H9 (cell line): ENCODE data around the gene TSEN15. TPM values are rescaled to one million over a fixed set of nuclear protein-coding genes. Genes with fewer than 3 reads are reported as not detected.

Experiments
- DNase-seq: peaks from one replicate; pipeline ENCODE4 v3.0.0-alpha.2; 2017
- H2AFZ ChIP-seq: one replicate; pipeline ENCODE4 v1.6.1; 2013; ENCODE audit warnings: mild to moderate bottlenecking, low read length, control low read depth, moderate library complexity
- H2AK5ac ChIP-seq: 2 replicates; pipeline ENCODE4 v1.6.1; 2013; ENCODE audit warnings: low read length, control low read depth, mixed read lengths; ENCODE audit not compliant: insufficient read length
- H2BK120ac ChIP-seq: one replicate; pipeline ENCODE4 v1.6.1; 2013; ENCODE audit warnings: low read depth, mild to moderate bottlenecking, low read length, control low read depth, inconsistent platforms; ENCODE audit not compliant: poor library complexity, severe bottlenecking
- H2BK12ac ChIP-seq: 2 replicates; pipeline ENCODE4 v1.6.1; 2013; ENCODE audit warnings: low read length, control low read depth, mixed read lengths, low read depth; ENCODE audit not compliant: insufficient read length
- H2BK15ac ChIP-seq: 2 replicates; pipeline ENCODE4 v1.6.1; 2013; ENCODE audit warnings: low read depth, low read length, control low read depth
- H2BK20ac ChIP-seq: one replicate; pipeline ENCODE4 v1.6.1; 2013; ENCODE audit warnings: low read depth, mild to moderate bottlenecking, low read length, control low read depth, inconsistent platforms; ENCODE audit not compliant: poor library complexity, severe bottlenecking
- H2BK5ac ChIP-seq: 2 replicates; pipeline ENCODE4 v1.6.1; 2013; ENCODE audit warnings: low read length, control low read depth, mixed read lengths; ENCODE audit not compliant: insufficient read length
- H3K14ac ChIP-seq: 2 replicates; pipeline ENCODE4 v1.6.1; 2013; ENCODE audit warnings: low read length, control low read depth; ENCODE audit not compliant: insufficient read depth
- H3K18ac ChIP-seq: 2 replicates; pipeline ENCODE4 v1.6.1; 2013; ENCODE audit warnings: low read depth, mild to moderate bottlenecking, mixed read lengths, low read length, control low read depth; ENCODE audit not compliant: insufficient read length
- H3K23ac ChIP-seq: 2 replicates; pipeline ENCODE4 v1.6.1; 2013; ENCODE audit warnings: low read length, control low read depth, mixed read lengths, low read depth; ENCODE audit not compliant: insufficient read length
- H3K23me2 ChIP-seq: 2 replicates; pipeline ENCODE4 v1.6.1; 2013; ENCODE audit warnings: low read depth, mild to moderate bottlenecking, mixed read lengths, low read length, control low read depth; ENCODE audit not compliant: insufficient read length, poor library complexity, severe bottlenecking
- H3K27ac ChIP-seq: 2 replicates; pipeline ENCODE4 v1.5.1; 2013; ENCODE audit warnings: low read length, control low read depth, mixed read lengths, low read depth; ENCODE audit not compliant: insufficient read length
- H3K27me3 ChIP-seq: 2 replicates; pipeline ENCODE4 v1.6.1; 2013; ENCODE audit warnings: low read length, control low read depth, inconsistent platforms; ENCODE audit not compliant: insufficient read depth
- H3K4ac ChIP-seq: 2 replicates; pipeline ENCODE4 v1.6.1; 2013; ENCODE audit warnings: low read depth, mild to moderate bottlenecking, control low read depth, inconsistent platforms, low read length, moderate library complexity
- H3K4me1 ChIP-seq: 2 replicates; pipeline ENCODE4 v1.6.1; 2013; ENCODE audit warnings: low read length, control low read depth, inconsistent platforms; ENCODE audit not compliant: insufficient read depth
- H3K4me2 ChIP-seq: 2 replicates; pipeline ENCODE4 v1.6.1; 2013; ENCODE audit warnings: low read length, control low read depth, mixed read lengths; ENCODE audit not compliant: insufficient read length, insufficient read depth
- H3K56ac ChIP-seq: 2 replicates; pipeline ENCODE4 v1.6.1; 2013; ENCODE audit warnings: low read depth, mild to moderate bottlenecking, mixed read lengths, low read length, control low read depth; ENCODE audit not compliant: insufficient read length
- H3K79me1 ChIP-seq: 2 replicates; pipeline ENCODE4 v1.6.1; 2013; ENCODE audit warnings: low read depth, mild to moderate bottlenecking, moderate library complexity, low read length, control low read depth, inconsistent platforms; ENCODE audit not compliant: insufficient read depth, poor library complexity, severe bottlenecking
- H3K79me2 ChIP-seq: 2 replicates; pipeline ENCODE4 v1.6.1; 2013; ENCODE audit warnings: low read length, control low read depth, inconsistent platforms; ENCODE audit not compliant: insufficient read depth
- H3K9ac ChIP-seq: 2 replicates; pipeline ENCODE4 v1.6.1; 2013; ENCODE audit warnings: low read length, control low read depth, mixed read lengths; ENCODE audit not compliant: insufficient read length; ENCODE audit errors: extremely low read depth
- H3K9me3 ChIP-seq: one replicate; pipeline ENCODE4 v1.6.1; 2013; ENCODE audit warnings: low read depth, low read length, inconsistent platforms; ENCODE audit not compliant: control insufficient read depth
- H3T11ph ChIP-seq: one replicate; pipeline ENCODE4 v1.6.1; 2013; ENCODE audit warnings: mild to moderate bottlenecking, low read length, control low read depth, inconsistent platforms
- H4K20me1 ChIP-seq: one replicate; pipeline ENCODE4 v1.6.1; 2013; ENCODE audit not compliant: control insufficient read depth, insufficient read length, insufficient read depth
- H4K5ac ChIP-seq: 2 replicates; pipeline ENCODE4 v1.6.1; 2013; ENCODE audit warnings: low read depth, mild to moderate bottlenecking, mixed read lengths, low read length, control low read depth; ENCODE audit not compliant: insufficient read length
- H4K8ac ChIP-seq: replicated peaks from 2 replicates; pipeline ENCODE4 v1.6.1; 2013; ENCODE audit warnings: low read length, control low read depth, mixed read lengths, low read depth; ENCODE audit not compliant: insufficient read length
- H4K91ac ChIP-seq: 2 replicates; pipeline ENCODE4 v1.6.1; 2013; ENCODE audit warnings: low read depth, mild to moderate bottlenecking, moderate library complexity, mixed read lengths, low read length, control low read depth; ENCODE audit not compliant: insufficient read length
- H3K27ac Mint-ChIP-seq, 3 experiments: 2 replicates in 2 of 3; 3 replicates in 1 of 3; pipeline ENCODE4 v1.8.0; 2020 to 2021; ENCODE audit warnings: mixed read lengths in 3 of 3, mild to moderate bottlenecking in 1 of 3, moderate library complexity in 1 of 3
- H3K27me3 Mint-ChIP-seq: 2 replicates; pipeline ENCODE4 v1.8.0; 2021; ENCODE audit warnings: low read depth, mild to moderate bottlenecking, moderate library complexity, mixed read lengths
- H3K36me3 Mint-ChIP-seq, 3 experiments: 2 replicates in 2 of 3; 3 replicates in 1 of 3; pipeline ENCODE4 v1.8.0; 2020 to 2021; ENCODE audit warnings: low read depth in 3 of 3, mixed read lengths in 3 of 3; ENCODE audit not compliant: insufficient read depth in 1 of 3
- H3K4me1 Mint-ChIP-seq, 2 experiments: 2 replicates each; pipeline ENCODE4 v1.8.0; 2020; ENCODE audit warnings: mixed read lengths in 2 of 2
- H3K4me3 Mint-ChIP-seq, 2 experiments: 2 replicates in 1 of 2; 3 replicates in 1 of 2; pipeline ENCODE4 v1.8.0; 2020 to 2021; ENCODE audit warnings: mild to moderate bottlenecking in 2 of 2, mixed read lengths in 2 of 2, moderate library complexity in 1 of 2
- H3K9me3 Mint-ChIP-seq, 2 experiments: 2 replicates in 1 of 2; 3 replicates in 1 of 2; pipeline ENCODE4 v1.8.0; 2020; ENCODE audit warnings: mild to moderate bottlenecking in 2 of 2, mixed read lengths in 2 of 2, moderate library complexity in 1 of 2
- total RNA-seq: library from RNA; stranded (reverse); gene quantifications from 2 replicates; pipeline ENCODE4 v1.2.1, GENCODE V29; 2021
- TF ChIP-seq, protein P1 (sequence below): fragments of 200-600 bp; sonication (generic); conservative IDR thresholded peaks from 3 replicates; pipeline ENCODE4 v1.8.0; 2021; ENCODE audit warnings: antibody characterized with exemption, mild to moderate bottlenecking

Gene TSEN15
- total RNA-seq, 1 experiment from 2014 or later = 21.9 TPM

- Histone ChIP-seq H3K23ac (no peak overlapping the region), H3K18ac (no peak overlapping the region), H3K56ac (no peak overlapping the region), H3K4me1 (no peaks in the 10 kb centered on the region), H3K79me1 (no peaks in the 10 kb centered on the region), H2BK5ac (no peak overlapping the region), H2BK20ac (no peak overlapping the region), H3K4me2 (no peak overlapping the region), H3K23me2 (no peaks in the 10 kb centered on the region), H3K9ac (no peak overlapping the region), H2BK12ac (no peak overlapping the region), H3K14ac (no peak overlapping the region), H4K5ac (no peak overlapping the region), H4K8ac (no peak overlapping the region), H3K4ac (no peak overlapping the region), H4K91ac (no peak overlapping the region), H4K20me1 (no peaks in the 10 kb centered on the region), H3K79me2 (no peaks in the 10 kb centered on the region), H2AFZ (no peak overlapping the region), H3K27ac (no peak overlapping the region), H2BK120ac (no peak overlapping the region), H3T11ph (no peak overlapping the region), H2AK5ac (no peak overlapping the region), H3K9me3 (no peaks in the 10 kb centered on the region), H3K27me3 (no peaks in the 10 kb centered on the region), H2BK15ac (no peak overlapping the region)
- Mint-ChIP-seq H3K4me3 (no peak overlapping the region), H3K27ac (no peak overlapping the region), H3K27me3 (peaks cover 14% of the 10 kb centered on the region), H3K9me3 (peaks cover 0 to 5% of the 10 kb centered on the region in 2 experiments; a peak in 3 of 5 replicates), H3K4me1 (peaks cover 8% of the 10 kb centered on the region in 2 experiments), H3K36me3 (peaks cover 3 to 8% (median 4%) of the 10 kb centered on the region in 3 experiments; a peak in 2 of 7 replicates)
- TF ChIP-seq, protein P1, sequence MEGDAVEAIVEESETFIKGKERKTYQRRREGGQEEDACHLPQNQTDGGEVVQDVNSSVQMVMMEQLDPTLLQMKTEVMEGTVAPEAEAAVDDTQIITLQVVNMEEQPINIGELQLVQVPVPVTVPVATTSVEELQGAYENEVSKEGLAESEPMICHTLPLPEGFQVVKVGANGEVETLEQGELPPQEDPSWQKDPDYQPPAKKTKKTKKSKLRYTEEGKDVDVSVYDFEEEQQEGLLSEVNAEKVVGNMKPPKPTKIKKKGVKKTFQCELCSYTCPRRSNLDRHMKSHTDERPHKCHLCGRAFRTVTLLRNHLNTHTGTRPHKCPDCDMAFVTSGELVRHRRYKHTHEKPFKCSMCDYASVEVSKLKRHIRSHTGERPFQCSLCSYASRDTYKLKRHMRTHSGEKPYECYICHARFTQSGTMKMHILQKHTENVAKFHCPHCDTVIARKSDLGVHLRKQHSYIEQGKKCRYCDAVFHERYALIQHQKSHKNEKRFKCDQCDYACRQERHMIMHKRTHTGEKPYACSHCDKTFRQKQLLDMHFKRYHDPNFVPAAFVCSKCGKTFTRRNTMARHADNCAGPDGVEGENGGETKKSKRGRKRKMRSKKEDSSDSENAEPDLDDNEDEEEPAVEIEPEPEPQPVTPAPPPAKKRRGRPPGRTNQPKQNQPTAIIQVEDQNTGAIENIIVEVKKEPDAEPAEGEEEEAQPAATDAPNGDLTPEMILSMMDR = no peak
- no peak for DNase-seq
Observed at GRCh38 chr1:184012187-184012586, 39.3 kb upstream of the TSEN15 start.
